Right cardiac atrium (tissue), 5 donors: ENCODE data around the gene ZDHHC17. TPM values are rescaled to one million over a fixed set of nuclear protein-coding genes. Genes with fewer than 3 reads are reported as not detected.
"Not testable (repeated sequence)": the region's sequence is repeated elsewhere in the genome, so short reads cannot be mapped to it uniquely, and the experiment has no call there.

Experiments used
- ATAC-seq, 2 donors: fragments of 200-7000 bp; cut with Tn5 transposase; one replicate each; pipeline versions ENCODE4 v1.8.0 to v1.9.1; 2020; ENCODE audit warnings: moderate library complexity in 2 of 2, mild to moderate bottlenecking in 1 of 2
- DNase-seq, 3 donors: peaks; one replicate each; pipeline ENCODE4 v3.0.0-alpha.2; 2020
- H3K27ac ChIP-seq: one replicate; pipeline ENCODE4 v1.5.1; 2013; ENCODE audit warnings: mild to moderate bottlenecking, low read length, control low read depth, moderate library complexity
- H3K27me3 ChIP-seq: one replicate; pipeline ENCODE4 v1.6.1; 2013; ENCODE audit not compliant: control insufficient read depth, insufficient read depth
- H3K4me1 ChIP-seq: one replicate; pipeline ENCODE4 v1.6.1; 2013; ENCODE audit warnings: low read length; ENCODE audit not compliant: control insufficient read depth, insufficient read depth
- H3K4me3 ChIP-seq: one replicate; pipeline ENCODE4 v1.5.1; 2013; ENCODE audit warnings: low read length, control low read depth
- H3K9me3 ChIP-seq: one replicate; pipeline ENCODE4 v1.6.1; 2013; ENCODE audit warnings: low read length; ENCODE audit not compliant: control insufficient read depth
- WGBS: extraction: QIAGEN DNeasy Blood & Tissue Kit; methylation state at CpG from one replicate; pipeline ENCODE4 v1.1.7; 2013; 5-methylcytosine and 5-hydroxymethylcytosine counted together
- intact Hi-C, 4 donors: fragments of 100-400 bp; cut with DNase I; formaldehyde crosslinking; loops; one replicate each; pipeline versions ENCODE4 v1.11.0 to v1.14.0; 2022 to 2023
- polyA plus RNA-seq: library from polyadenylated mRNA; stranded (reverse); fragments of 200-250 nt; gene quantifications from one replicate; pipeline ENCODE4 v1.2.3, GENCODE V29; 2013
- total RNA-seq, 4 donors: library from RNA; stranded (reverse); fragmentation: NEBNext Ultra II Directional; extraction: Animal tissue kit (Norgen Biotek cat#: 25700); gene quantifications; one replicate each; pipeline ENCODE4 v1.2.1, GENCODE V29; 2021
- donor health status: healthy with polysubstance abuse.
- donor health status: DM: no; HTN: yes; CAD: no.
- donor health status: DM: no; HTN: no; CAD: no.
- donor health status: DM: no; HTN: yes; CAD: no; lungs with severe emphysema.
- donor health status: DM: yes; HTN: yes; CAD: no.

The ZDHHC17 gene
- total and polyA plus RNA-seq, 5 donors: 11.7 to 30.4 (median 23.0) TPM

- H3K4me1 ChIP-seq, DNase-seq, H3K27me3 ChIP-seq, H3K9me3 ChIP-seq, intact Hi-C loops, ATAC-seq, H3K4me3 ChIP-seq, H3K27ac ChIP-seq: not testable (repeated sequence)
- WGBS: 97% methylated on average over 2 of the region's 2 CpGs
Measured at GRCh38 chr12:76737689-76738088, 26.2 kb upstream of the ZDHHC17 start.

GRCh38 chr12:76738824-76739579, 24.9 kb upstream of the ZDHHC17 start:
- whole genome bisulfite sequencing: 73% methylated on average over 10 of the region's 10 CpGs
- DNase-seq (no peak), ATAC-seq (no peak)
- no peak overlapping the region for H3K27ac ChIP-seq
- H3K4me3 ChIP-seq: no peak overlapping the region
- H3K9me3 ChIP-seq: no peaks in the 10 kb centered on the region
- intact Hi-C loops: no loop called here
- H3K4me1 ChIP-seq: no peaks in the 10 kb centered on the region
- no peaks in the 10 kb centered on the region for H3K27me3 ChIP-seq

GRCh38 chr12:76739896-76740295, 24.0 kb upstream of the ZDHHC17 start:
- DNase-seq (no peak), ATAC-seq (no peak)
- Histone ChIP-seq H3K4me3 (no peak overlapping the region), H3K27me3 (no peaks in the 10 kb centered on the region), H3K4me1 (no peaks in the 10 kb centered on the region), H3K27ac (no peak overlapping the region), H3K9me3 (no peaks in the 10 kb centered on the region)
- WGBS: 53% methylated on average over 4 of the region's 4 CpGs
- intact Hi-C loops: no loop called here

- no peaks in the 10 kb centered on the region for H3K27me3 ChIP-seq
- 97% methylated on average over 8 of the region's 8 CpGs for WGBS
- H3K9me3 ChIP-seq: no peaks in the 10 kb centered on the region
- no peaks in the 10 kb centered on the region for H3K4me1 ChIP-seq
- no peak overlapping the region for H3K27ac ChIP-seq
- ATAC-seq (no peak), DNase-seq (no peak)
- H3K4me3 ChIP-seq: no peak overlapping the region
- intact Hi-C loops: no loop called here
Measured at GRCh38 chr12:76740501-76740900, 23.4 kb upstream of the ZDHHC17 start.

DNA sequence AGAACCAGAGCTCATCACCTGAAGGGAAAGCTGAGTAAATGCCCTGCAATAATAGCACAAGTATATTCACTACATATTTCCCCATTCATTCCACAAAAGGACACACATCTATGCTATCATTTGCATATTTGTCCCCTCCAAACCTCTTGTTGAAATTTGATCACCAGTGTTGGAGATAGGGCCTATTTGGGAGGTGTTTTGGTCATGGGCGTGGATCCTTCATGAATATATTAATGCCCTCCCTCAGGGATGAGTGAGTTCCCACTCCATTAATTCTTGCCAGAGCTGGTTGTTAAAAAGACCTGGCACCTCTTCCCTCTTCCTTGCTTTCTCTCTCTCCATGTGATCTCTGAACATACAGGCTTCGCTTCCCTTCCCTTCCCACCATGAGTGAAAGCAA, 18.6 kb upstream of the ZDHHC17 start:
- no peak overlapping the region for H3K27ac ChIP-seq
- H3K4me1 ChIP-seq: no peaks in the 10 kb centered on the region
- H3K9me3 ChIP-seq: no peaks in the 10 kb centered on the region
- no peak for ATAC-seq
- H3K4me3 ChIP-seq: no peak overlapping the region
- DNase-seq: no peak
- WGBS: 95% methylated on average over 2 of the region's 2 CpGs
- intact Hi-C loops: no loop called here
- H3K27me3 ChIP-seq: no peaks in the 10 kb centered on the region

DNA sequence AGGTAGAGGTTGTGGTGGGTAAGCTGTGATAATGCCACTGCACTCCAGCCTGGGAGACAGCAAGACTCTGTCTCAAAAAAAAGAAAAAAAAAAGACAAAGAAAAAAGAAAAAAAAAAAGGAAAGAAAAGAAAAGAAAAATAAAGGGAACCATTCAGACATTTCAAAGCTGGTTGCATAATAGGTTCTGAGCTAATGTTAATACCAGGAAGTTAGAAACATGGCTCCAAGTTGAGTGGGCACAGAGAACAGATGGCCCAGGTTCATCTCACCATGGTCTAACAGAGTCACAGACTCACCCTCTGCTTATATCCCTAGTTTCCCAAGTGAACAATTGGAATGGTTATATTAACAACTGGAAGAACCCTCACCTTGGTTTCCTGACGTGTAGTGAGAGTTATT, 17.4 kb upstream of the ZDHHC17 start:
- Histone ChIP-seq H3K27ac (no peak overlapping the region), H3K4me1 (no peaks in the 10 kb centered on the region), H3K9me3 (no peaks in the 10 kb centered on the region), H3K4me3 (no peak overlapping the region), H3K27me3 (no peaks in the 10 kb centered on the region)
- DNase-seq (no peak), ATAC-seq (no peak)
- intact Hi-C loops: no loop called here
- 54% methylated on average over 1 of the region's 1 CpG for WGBS

GRCh38 chr12:76747245-76747644, 16.7 kb upstream of the ZDHHC17 start:
- H3K9me3 ChIP-seq: no peaks in the 10 kb centered on the region
- H3K4me1 ChIP-seq: no peaks in the 10 kb centered on the region
- H3K27me3 ChIP-seq: no peaks in the 10 kb centered on the region
- DNase-seq: no peak
- H3K27ac ChIP-seq: no peak overlapping the region
- WGBS: 90% methylated on average over 2 of the region's 2 CpGs
- no peak for ATAC-seq
- intact Hi-C loops: no loop called here
- no peak overlapping the region for H3K4me3 ChIP-seq

- intact Hi-C loops: no loop called here
- Histone ChIP-seq H3K4me3 (no peak overlapping the region), H3K4me1 (no peaks in the 10 kb centered on the region), H3K9me3 (no peaks in the 10 kb centered on the region), H3K27ac (no peak overlapping the region), H3K27me3 (no peaks in the 10 kb centered on the region)
- WGBS: 88% methylated on average over 9 of the region's 9 CpGs
- ATAC-seq: no peak
- no peak for DNase-seq
Measured at GRCh38 chr12:76755829-76756379, 8.0 kb upstream of the ZDHHC17 start.

- DNase-seq (no peak), ATAC-seq (no peak)
- WGBS: 46% methylated on average over 1 of the region's 1 CpG
- Histone ChIP-seq H3K27me3 (no peaks in the 10 kb centered on the region), H3K4me1 (no peaks in the 10 kb centered on the region), H3K4me3 (no peak overlapping the region), H3K9me3 (no peaks in the 10 kb centered on the region), H3K27ac (no peak overlapping the region)
- intact Hi-C loops: no loop called here
Measured at GRCh38 chr12:76757694-76758093, 6.2 kb upstream of the ZDHHC17 start.

DNA sequence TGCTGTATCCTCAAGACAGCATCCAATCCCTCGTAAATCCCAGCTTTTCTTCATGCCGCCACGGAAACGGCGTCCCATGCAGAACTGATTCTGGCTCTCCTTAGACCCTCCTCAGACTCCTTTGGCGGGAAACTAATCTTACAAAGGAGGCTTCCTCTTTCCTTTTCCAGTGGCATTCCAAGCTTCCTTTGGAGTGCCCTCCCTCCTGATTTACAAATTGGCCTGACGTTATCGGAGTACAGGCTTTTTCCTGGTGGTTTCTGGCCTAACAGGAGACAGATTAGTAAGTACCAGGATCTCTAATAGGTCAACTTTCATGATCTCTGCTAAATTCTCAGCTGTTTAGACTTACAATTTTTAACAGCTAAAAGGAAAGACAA, 1.3 kb upstream of the ZDHHC17 start:
- no peaks in the 10 kb centered on the region for H3K4me1 ChIP-seq
- H3K4me3 ChIP-seq: peak overlapping the region; percentile 84
- intact Hi-C loops: no loop called here
- peak overlapping the region; percentile 20 for H3K27ac ChIP-seq
- DNase-seq (no peak), ATAC-seq (no peak)
- 46% methylated on average over 8 of the region's 8 CpGs for WGBS
- no peaks in the 10 kb centered on the region for H3K9me3 ChIP-seq
- H3K27me3 ChIP-seq: no peaks in the 10 kb centered on the region

GRCh38 chr12:76764856-76765255, 941 bp downstream of the ZDHHC17 start:
- Histone ChIP-seq H3K4me1 (no peaks in the 10 kb centered on the region), H3K27me3 (no peaks in the 10 kb centered on the region), H3K9me3 (no peaks in the 10 kb centered on the region), H3K27ac (peak overlapping the region; percentile 89), H3K4me3 (peak overlapping the region; percentile 84)
- 7% methylated on average over 9 of the region's 9 CpGs for WGBS
- ATAC-seq (no peak), DNase-seq (no peak)
- intact Hi-C loops: no loop called here

GRCh38 chr12:76765598-76765997, 1.7 kb downstream of the ZDHHC17 start:
- H3K27me3 ChIP-seq: no peaks in the 10 kb centered on the region
- intact Hi-C loops: no loop called here
- no peak for ATAC-seq
- H3K4me3 ChIP-seq: no peak overlapping the region
- 75% methylated on average over 6 of the region's 6 CpGs for WGBS
- no peaks in the 10 kb centered on the region for H3K4me1 ChIP-seq
- no peak for DNase-seq
- no peak overlapping the region for H3K27ac ChIP-seq
- no peaks in the 10 kb centered on the region for H3K9me3 ChIP-seq
